AG09319 (cell line): Measurements from ENCODE around the gene VCAN.

Source experiments
- DNase-seq: peaks from one replicate; pipeline ENCODE4 v3.0.0-alpha.2; 2010; ENCODE audit warnings: low read depth; ENCODE audit errors: extremely low read depth
- TF ChIP-seq, protein P1 (sequence below): IDR thresholded peaks from 2 replicates; pipeline ENCODE4 v1.5.1; 2011; ENCODE audit warnings: low read depth, mild to moderate bottlenecking, inconsistent platforms, low read length, moderate library complexity

The VCAN gene

GRCh38 chr5:83528439-83528769, 56.9 kb downstream of the VCAN start:
- TF ChIP-seq, protein P1, sequence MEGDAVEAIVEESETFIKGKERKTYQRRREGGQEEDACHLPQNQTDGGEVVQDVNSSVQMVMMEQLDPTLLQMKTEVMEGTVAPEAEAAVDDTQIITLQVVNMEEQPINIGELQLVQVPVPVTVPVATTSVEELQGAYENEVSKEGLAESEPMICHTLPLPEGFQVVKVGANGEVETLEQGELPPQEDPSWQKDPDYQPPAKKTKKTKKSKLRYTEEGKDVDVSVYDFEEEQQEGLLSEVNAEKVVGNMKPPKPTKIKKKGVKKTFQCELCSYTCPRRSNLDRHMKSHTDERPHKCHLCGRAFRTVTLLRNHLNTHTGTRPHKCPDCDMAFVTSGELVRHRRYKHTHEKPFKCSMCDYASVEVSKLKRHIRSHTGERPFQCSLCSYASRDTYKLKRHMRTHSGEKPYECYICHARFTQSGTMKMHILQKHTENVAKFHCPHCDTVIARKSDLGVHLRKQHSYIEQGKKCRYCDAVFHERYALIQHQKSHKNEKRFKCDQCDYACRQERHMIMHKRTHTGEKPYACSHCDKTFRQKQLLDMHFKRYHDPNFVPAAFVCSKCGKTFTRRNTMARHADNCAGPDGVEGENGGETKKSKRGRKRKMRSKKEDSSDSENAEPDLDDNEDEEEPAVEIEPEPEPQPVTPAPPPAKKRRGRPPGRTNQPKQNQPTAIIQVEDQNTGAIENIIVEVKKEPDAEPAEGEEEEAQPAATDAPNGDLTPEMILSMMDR, result no peak
- DNase-seq, result no peak

DNA sequence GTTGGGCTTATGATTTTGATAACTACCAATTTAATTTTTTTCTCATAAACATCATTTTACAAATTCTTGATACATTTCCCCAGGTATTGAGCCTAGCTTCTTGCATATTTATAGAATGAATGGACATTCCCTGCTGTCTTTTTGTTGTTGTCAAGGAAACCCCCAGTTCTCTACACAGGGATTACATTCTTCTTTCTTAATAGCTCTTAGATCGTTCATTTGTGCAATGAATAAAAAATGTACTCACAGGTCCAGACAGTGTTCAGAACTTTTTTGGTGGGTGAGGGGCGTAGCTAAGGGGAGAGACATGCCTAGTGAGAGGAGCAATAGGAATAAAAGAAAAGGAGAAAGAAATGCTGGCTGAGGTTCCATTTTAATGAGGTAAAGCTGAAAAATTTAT, 58.6 kb downstream of the VCAN start:
- no peak for DNase-seq
- TF ChIP-seq, protein P1, result no peak

- no peak for DNase-seq
- TF ChIP-seq, protein P1, result no peak
Observed at GRCh38 chr5:83531661-83532060, 60.1 kb downstream of the VCAN start.

DNA sequence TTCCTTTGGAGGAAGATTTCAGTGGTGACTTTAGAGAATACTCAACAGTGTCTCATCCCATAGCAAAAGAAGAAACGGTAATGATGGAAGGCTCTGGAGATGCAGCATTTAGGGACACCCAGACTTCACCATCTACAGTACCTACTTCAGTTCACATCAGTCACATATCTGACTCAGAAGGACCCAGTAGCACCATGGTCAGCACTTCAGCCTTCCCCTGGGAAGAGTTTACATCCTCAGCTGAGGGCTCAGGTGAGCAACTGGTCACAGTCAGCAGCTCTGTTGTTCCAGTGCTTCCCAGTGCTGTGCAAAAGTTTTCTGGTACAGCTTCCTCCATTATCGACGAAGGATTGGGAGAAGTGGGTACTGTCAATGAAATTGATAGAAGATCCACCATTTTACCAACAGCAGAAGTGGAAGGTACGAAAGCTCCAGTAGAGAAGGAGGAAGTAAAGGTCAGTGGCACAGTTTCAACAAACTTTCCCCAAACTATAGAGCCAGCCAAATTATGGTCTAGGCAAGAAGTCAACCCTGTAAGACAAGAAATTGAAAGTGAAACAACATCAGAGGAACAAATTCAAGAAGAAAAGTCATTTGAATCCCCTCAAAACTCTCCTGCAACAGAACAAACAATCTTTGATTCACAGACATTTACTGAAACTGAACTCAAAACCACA, 67.4 kb downstream of the VCAN start:
- TF ChIP-seq, protein P1, result no peak
- no peak for DNase-seq

- TF ChIP-seq, protein P1, result no peak
- no peak for DNase-seq
Observed at GRCh38 chr5:83539463-83539790, 67.9 kb downstream of the VCAN start.

- DNase-seq, result no peak
- TF ChIP-seq, protein P1, result no peak
Observed at GRCh38 chr5:83540105-83540504, 68.6 kb downstream of the VCAN start.

- no peak for DNase-seq
- TF ChIP-seq, protein P1, result no peak
Observed at GRCh38 chr5:83540783-83541182, 69.2 kb downstream of the VCAN start.
